ENCODE data around the gene STUB1.
"Not testable (repeated sequence)": the region's sequence is repeated elsewhere in the genome, so short reads cannot be mapped to it uniquely, and the experiment has no call there.

Gene STUB1

DNA sequence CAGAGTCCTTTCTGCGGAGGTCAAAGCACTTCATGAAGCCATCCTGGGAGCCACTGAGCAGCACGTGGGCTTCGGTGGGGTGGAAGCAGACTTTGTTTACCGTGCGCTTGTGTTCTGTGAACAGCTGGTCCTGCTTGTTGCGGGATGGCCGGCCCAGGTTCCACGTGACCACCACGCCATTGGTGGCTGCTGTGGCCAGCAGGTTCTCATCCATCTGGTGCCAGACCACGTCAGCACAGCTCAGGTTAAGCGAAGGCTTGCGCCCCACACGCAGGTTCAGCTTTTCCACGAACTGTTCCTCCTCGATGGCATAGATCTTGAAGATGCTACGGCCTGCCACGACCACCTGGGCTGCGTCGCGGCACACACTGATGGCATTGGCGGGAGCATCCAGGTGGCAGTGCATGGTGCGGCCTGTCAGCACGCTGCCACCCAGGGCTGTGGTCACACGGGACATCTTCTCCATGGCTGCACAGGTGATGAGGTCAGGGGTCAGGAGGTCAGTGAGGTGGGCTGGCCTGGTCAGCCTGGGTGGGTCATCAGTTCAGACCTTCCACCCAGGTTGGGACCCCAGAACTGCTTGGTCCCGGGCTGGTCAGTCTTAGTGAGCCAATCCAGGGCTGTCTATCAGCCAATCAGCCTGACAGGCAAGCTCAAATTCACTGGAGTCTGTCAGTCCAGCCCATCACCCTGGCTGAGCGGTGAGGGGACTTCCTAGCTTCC lies 9.1 kb downstream of the STUB1 start:
- in situ Hi-C loops (cut with HindIII; ENCODE audit: low sequenced_read_pairs) = no loop called here

DNA sequence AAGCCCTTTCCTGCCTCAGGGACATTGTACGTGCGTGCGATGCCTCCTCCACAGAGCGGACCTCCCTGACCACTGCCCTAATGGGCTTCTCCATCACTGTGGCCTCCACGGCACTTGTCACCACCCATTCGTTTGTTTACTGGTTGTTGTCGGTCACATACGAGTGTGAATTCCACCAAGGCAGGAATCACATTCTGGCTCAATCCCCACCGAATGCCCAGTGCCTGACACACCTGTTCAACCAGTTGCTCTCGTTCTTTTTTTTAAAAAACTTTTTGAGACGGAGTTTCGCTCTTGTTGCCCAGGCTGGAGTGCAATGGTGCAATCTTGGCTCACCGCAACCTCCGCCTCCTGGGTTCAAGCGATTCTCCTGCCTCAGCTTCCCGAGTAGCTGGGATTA lies 11.0 kb downstream of the STUB1 start:
- in situ Hi-C loops (cut with HindIII; ENCODE audit: low sequenced_read_pairs) = not testable (repeated sequence)

DNA sequence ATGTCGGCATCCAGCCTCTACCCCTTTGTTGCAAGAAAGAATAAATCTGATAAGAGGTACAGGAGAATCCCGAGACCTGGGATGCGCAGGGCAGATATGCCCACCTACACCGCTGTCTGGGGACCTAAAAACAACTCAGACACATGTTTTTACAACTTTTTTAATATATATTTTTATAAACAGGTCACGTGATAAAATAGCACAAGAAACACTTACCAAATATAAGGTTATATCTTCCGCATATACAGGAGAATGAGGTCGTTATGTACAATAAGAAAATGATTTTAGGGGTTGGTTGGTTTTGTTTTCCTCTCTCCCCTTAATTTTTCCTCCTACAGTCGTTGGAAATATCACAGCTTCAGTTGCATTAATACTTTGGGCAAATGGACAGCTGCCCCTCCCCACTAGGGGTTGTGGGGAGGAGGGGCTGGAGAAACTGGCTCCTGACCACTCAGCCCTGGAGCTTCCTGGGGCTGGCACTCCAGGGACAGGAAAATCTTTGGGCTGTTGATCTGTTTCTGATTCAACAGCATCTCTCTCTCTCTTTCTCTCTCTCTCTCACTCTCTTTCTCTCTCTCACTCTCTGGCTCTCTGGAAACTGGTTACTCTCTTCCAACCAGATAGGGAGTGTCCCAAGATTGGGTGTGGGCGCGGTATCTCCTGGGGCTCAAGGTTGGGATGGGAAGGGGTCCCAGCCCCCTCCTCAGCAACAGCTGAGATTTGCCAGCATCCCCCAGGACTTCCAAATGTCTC lies 12.3 kb downstream of the STUB1 start:
- in situ Hi-C loops (cut with HindIII; ENCODE audit: low sequenced_read_pairs) = no loop called here

DNA sequence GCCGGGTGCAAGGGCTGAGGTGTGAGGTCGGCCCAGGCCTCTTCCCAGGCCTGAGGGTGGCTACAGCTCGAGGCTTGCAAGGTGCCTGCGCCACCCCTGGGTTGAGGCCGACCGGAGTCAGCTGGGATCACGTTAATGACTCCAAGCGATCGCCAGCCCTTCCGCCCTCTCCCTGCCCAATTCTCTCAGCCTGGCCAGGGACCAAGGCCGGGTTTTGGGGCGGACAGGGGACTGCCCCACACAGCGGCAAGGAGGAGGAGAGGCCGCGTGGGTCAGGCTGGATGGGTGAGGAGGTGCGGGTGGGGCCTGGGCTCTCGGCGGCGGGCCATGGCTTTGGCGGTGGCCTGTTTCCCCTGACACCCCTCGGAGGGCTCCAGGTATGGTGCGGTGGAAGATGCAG lies 13.2 kb downstream of the STUB1 start:
- in situ Hi-C loops (cut with HindIII; ENCODE audit: low sequenced_read_pairs) = no loop called here

DNA sequence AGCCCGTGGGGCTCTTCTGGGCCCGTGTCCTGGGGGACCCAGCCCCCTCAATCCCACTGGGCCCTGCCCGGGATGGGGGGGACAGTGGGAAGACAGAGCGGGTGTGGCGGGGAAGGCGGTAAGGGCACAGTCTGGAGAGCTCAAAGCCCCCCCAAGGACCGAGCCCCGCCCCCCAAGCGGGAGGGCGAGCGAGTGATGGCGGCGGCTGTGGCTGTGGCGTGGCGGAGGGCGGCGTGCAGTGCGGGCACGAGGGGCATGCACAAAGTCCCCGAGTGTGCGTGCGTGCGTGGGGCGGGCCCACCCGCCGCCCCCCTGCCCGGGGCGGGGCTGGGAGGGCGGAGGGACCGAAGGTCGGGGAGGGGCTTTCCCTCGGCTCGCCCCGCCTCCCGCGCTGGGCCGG lies 13.6 kb downstream of the STUB1 start:
- in situ Hi-C loops (cut with HindIII; ENCODE audit: low sequenced_read_pairs) = no loop called here

DNA sequence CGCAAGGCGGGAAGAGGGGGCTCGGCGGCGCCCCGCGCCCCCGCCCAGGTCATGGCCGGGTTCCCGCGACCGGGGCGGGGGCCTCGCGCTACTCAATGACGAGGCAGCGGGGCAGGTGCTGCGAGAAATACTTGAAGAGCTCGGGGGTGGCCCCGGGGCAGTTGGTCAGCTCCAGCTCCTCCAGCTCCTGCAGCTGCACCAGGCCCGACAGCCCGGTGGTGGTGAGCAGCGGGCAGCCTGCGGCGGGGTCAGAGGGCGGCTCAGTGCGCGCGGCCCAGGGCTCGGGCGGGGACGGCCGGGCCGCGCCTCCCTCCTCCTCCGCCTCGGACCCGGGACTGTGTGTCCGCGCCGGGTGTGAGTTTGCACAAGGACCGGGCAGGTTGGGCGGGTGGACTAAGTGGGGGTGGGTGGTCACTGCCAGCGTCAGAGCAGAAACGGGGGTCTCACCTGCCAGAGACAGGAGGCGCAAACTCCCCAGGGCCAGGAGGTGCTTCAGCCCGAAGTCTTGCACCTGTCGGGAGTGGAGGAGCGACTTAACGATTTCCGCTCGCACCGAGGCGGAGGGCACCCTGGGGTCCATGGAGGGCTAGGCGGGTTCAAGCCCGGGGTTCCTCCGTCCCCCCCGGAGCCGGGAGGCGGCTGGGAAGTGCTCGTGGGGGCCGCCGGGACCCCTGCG lies 14.1 kb downstream of the STUB1 start:
- in situ Hi-C loops (cut with HindIII; ENCODE audit: low sequenced_read_pairs) = no loop called here

DNA sequence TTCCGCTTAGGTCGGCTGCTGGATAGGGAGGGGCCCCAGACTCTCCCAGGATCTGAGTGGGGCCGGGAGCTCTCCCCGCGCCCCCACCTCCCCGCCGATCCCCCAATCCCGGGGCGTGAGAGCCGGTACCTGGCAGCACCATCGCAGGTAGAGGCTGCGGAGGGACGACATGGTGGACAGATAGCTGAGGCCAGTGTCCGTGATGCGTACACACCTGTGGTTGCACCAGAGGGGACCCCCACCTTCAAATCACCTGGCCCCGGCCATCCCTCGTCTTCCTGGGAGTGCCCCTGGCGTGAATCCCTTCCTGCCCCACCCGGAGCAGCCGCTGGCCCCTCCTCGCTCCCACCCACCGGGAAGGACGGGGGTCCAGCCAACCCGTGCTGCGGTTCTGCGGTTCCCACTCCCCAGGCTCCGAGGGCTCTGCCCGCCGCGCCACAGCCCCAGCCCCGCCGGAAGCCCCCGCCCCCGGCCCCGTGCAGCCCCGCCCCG lies 14.7 kb downstream of the STUB1 start:
- in situ Hi-C loops (cut with HindIII; ENCODE audit: low sequenced_read_pairs) = no loop called here

DNA sequence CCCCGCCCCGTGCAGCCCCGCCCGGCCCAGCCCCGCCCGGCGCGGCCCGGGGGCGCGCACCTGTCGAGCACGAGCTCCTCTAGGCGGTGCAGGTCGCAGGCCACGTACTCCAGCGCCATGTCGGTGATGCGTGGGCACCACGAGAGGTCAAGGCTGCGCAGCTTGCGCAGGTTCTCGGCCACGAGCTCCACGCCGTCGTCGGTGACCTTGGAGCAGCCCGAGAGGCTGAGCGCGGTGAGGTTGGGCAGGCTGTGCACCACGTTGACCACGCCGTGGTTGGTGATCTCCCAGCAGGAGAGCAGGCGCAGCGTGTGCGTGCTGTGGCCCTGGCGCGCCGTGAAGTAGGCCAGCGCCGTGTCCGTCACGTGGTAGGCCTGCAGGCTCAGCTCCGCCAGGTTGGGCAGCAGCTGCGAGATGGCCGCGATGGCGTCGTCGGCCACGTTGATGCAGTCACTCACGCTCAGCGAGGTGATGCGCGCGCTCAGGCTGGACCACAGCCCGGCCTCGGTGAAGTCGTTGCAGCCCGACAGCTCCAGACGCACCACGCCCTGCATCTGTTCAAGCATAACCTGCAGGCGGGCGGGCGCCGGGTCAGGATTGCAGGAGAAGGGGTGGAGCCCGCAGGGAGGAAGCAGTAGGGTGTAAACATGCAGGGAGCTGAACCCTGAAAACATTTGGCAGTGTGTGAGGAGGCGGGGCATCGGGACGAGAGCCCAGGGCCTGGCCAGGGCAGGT lies 15.3 kb downstream of the STUB1 start:
- in situ Hi-C loops (cut with HindIII; ENCODE audit: low sequenced_read_pairs) = no loop called here

DNA sequence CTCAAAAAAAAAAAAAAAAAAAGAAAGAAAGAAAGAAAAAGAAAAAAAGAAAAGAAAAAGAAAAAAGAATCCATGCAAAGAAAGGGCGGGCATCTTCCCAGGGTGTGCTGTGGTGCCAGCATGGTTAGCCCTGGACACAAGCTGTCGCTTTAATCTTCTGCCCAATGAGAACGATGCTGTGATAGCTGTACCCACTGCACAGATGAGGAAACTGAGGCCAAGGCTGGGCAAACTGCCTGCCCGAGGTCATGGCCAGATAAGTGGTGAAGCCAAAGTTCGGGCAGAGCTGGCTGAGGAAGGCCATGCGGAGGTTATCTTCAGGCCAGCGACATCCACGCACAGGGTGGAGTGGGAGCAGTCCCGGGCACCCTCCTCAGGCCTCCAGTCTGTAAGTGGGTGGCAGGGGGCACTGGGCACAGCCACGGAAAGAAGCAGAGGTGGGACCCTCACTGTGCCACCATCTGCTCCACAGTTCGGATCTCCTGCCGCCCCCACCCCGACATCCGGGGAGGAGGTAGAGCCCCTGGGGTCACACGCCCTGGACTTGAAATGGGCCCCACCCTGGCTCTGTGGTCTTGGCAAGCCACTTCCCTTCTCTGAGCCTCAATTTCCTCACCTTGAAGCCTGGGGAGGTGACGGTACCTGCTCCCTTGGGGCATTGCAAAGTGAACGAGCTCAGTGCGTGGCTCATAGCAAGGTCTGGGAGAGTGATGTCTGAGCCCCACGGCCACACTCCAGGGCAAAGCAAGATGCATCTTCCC lies 18.9 kb downstream of the STUB1 start:
- in situ Hi-C loops (cut with HindIII; ENCODE audit: low sequenced_read_pairs) = no loop called here

DNA sequence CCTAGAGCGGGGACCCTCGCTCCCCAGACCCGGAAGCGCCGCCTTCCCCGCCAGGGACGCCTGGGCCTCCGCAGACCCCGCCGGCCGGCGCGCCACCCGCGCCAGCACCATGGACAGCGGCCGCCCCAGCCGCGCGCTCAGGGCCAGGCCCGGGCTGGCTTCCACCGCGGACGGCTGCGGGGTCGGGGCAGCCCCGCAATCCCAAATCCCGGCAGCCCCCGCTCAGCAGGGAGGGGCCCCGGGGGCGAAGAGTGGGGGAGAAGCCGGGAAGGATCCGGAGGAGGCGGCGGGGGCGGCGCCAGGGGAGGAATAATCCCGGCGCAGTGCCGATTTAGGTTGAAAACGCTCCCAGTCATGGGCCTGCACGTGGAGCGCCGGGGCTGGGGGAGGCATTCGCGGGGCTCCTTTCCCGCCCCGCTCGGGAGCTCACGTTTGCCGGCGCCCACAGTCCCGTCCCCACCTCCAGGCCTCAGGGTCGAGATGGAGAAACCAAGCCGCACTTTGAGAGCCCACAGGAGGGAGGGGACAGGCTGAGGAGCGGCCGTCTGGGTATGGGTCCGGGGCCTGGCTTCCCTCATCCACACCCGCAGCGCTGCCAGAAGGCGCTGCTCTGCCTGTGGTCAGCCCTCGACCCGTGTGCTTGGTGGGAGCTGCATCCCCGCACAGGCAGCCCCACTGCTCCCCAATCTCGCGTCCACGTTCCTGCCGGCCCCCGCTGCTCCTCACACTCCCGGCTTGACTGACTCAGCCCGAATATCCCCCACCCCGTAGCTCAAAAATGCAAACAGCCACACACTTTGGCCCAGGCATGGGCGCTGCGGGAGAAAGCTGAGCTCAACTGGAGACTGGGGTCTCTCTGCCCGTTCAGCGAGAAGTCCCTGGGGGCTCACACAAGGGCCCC lies 20.7 kb downstream of the STUB1 start:
- in situ Hi-C loops (cut with HindIII; ENCODE audit: low sequenced_read_pairs) = no loop called here

DNA sequence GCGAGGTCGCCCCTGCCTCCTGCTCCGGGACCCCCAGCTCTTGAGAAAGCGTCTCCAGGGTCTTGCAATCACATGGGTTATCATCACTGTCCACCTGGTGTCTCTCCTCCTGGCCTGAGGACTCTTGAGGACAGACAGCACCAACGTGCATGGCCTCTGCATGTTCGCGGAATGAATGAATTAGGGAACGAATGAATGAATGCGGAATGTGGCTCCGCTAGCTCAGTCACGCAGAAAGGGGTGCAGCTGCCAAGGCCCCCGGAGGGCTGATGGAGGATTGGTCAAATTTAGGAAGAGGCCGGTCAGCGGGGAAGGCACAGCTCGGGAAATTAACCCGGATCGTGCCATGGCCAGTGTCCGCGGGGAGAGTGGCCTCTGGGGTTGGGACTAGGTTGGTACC lies 22.1 kb downstream of the STUB1 start:
- in situ Hi-C loops (cut with HindIII; ENCODE audit: low sequenced_read_pairs) = no loop called here

DNA sequence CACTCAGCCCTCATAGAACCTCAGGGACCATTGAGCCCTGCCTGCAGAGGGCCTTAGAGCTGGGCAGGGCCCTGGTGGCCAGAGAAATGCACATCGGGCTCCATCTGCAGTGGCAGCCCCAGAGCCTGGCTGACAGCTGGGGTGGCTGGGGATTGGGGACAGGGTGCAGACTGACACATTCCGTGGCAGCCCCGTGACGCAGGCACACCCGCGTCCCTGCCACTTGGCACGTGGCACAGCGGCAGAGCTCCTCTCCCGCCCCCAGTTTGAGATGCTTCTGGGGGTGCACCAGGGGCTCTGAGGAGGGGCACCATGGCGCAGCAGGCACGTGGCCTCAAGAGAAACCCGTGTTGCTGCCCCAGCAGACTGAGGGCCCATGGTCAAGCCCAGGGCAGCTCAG lies 23.2 kb downstream of the STUB1 start:
- in situ Hi-C loops (cut with HindIII; ENCODE audit: low sequenced_read_pairs) = no loop called here

DNA sequence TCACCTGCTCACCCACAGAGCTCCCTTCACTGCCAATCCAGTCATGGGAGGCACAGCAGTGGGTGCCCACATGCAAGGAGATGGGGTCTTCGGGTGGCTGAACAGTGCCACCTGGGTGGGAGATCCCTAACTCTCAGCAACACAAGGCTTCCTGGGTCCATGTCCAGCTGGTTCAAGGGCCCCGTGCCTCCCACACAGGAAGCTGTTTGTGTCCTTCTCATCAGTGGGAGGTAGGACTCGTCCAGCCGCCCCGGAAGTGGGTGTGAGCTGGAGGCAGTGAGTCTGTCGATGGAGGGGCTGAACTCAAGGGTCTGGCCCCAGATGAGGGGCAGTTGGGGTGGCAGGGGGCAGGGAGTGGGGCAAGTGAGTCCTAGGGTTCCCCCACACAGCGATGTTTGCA lies 23.8 kb downstream of the STUB1 start:
- in situ Hi-C loops (cut with HindIII; ENCODE audit: low sequenced_read_pairs) = no loop called here

DNA sequence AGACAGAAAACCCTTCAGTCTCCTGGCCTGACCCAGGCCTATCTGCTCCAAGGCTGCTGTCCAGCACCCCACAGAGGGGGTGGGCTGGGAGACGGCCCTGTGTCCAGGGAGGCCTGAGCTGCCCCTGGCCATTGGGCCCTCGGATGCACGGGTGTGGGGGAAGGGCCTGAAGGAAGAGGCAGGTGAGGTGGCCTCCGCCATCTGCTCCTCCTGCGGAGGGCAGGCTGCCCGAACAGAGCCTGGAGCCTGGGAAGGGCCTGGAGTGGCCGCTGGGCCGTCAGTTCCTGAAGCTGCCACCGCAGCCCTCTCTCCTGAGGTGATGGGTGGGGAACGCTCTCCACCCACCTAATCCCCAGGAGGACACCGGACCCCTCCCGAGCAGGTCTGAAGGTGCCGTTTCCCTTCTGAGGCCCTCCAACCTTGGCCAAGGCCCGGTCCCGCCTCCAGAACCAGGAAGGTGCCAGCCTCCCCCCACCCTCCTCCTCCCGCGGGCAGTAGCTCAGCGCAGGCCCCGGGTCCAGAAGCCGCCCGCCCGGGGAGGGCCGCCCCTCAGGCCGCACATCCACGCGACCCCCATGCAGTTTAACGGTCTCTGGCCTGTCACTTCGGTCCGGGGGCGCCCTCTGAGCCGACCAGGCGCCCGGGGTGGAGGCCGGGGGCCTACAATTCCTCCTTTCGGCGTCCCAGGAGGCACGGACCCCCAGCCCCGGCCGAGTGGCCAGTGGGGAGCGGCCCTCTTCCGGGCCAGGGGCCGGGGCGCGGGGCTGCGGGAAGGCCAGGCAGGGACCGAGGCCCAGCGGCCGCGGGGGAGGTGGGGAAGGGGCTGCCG lies 24.6 kb downstream of the STUB1 start:
- in situ Hi-C loops (cut with HindIII; ENCODE audit: low sequenced_read_pairs) = no loop called here

DNA sequence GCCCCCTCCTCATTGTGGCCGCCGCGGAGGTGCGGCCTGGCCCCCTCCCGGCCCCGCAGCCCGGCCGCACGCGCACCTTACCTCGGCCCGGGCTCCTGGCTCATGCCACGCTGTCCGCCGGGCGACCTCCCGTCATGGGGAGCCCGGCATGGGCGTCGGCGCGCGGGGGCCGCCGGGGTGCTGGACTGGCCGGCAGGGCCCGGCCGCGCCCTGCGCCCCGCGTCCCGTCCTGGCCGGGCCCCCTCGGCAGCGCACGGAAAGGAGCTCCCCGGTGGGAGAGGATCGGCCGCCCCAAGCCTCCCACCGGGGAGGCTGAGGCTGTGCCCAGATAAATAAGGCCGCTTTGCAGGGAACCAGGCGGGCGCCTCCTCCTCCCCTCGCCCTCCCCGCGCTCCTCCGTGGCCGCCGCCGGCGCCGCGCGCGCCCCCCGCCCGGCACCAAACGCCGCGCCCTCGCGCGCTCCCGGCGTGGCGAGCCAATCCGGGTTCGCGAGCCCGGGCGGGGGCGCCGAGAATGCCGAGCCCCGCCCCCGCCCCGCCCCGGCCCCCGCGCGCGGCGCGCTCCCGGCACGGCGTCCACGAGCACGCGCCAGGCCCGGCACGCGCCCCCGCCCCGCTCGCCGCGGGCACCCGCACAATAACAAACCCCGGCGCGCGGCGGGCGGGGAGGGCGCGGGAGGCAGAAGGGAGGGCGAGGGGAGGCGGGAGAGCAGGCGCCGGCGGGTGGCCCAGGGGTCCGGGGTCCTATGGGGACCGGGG lies 25.4 kb downstream of the STUB1 start, which contains the start of gene FBXL16:
TSS of gene FBXL16 (minus strand) at position 371 of the 758 bp plus-strand sequence. CDS start 8,396 bp downstream, outside the sequence.
- in situ Hi-C loops (cut with HindIII; ENCODE audit: low sequenced_read_pairs) = no loop called here

DNA sequence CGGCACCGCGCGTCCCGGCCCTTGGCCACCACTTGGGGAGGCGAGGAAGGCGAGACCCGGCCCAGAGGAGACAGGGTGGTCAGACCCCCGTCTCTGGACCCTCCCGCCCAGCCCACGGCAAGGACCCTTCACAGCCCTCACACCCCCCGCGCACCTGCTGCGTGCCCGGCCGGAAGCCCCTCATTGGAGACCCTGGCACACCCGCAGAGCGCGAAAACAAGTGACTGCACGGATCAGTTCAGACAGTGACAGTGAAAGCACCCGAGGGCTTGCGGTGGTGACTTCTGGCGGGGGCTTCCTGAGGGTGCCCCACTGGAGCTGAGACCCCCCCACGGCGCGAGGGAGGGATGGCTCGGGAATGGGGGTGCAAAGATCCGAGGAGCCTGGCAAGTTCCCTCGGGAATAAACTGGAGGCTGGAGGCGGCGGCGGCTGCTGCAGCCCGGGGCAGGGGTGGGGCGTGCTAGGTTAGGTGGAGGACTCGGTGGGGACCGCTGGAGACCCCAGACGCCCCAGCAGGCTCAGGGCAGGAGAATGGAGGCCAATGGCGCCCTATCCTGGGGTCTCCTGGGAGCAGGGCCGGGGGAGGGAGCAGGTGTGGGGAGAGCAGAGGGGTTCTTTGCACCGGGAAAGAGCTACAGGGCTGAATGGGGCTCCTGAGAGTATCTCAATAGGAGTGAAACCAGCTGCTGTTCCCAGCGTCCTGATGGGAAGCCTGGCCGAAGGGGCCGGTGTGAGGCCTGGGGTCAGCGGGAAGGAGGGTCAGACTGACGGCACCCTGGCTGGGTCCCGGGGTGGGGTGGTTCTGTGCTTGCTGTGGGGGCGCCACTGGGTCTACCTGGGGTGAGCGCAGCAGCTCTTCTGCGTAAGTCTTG lies 26.2 kb downstream of the STUB1 start:
- in situ Hi-C loops (cut with HindIII; ENCODE audit: low sequenced_read_pairs) = no loop called here

DNA sequence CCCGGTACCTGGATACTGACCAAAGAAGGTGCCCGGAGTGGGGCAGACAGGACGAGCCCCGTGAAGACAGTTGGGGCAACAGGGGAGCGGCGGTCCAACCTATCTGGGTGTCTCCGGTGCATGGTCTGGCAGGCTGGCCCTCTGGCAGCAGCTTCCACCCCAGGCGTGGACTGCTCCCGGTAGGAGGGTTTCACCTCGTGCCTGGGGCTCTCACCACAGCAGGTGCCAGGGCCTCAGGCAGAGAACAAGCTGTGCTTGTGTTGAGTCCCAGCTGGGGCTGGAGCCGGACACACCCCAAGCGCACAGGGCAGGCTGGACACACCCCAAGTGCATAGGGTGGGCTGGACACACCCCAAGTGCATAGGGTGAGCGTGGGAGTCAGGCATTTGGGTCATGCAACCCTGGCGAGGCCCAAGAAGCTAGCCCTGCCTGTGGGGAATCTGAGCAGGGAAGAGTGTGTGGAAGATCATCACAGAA lies 26.9 kb downstream of the STUB1 start:
- in situ Hi-C loops (cut with HindIII; ENCODE audit: low sequenced_read_pairs) = no loop called here

All from endothelial cell of hepatic sinusoid (primary cell).